Sigmoid colon (tissue), 7 donors: ENCODE measurements around the gene ATP2B3. TPM values are rescaled to one million over a fixed set of nuclear protein-coding genes. Genes with fewer than 3 reads are reported as not detected.

ENCODE experiments used
- DNase-seq: peaks from one replicate; pipeline ENCODE4 v3.0.0-alpha.2; 2019
- H3K27ac ChIP-seq, 4 donors: fragments of 200-600 bp; sonication (generic); one replicate each; pipeline ENCODE4 v1.5.1; 2016 to 2019; ENCODE audit warnings: mild to moderate bottlenecking in 1 of 4
- H3K27me3 ChIP-seq, 3 donors: fragments of 200-600 bp; sonication (generic); one replicate each; pipeline ENCODE4 v1.5.1; 2019; ENCODE audit warnings: mild to moderate bottlenecking in 1 of 3
- H3K36me3 ChIP-seq, 4 donors: fragments of 200-600 bp; sonication (generic); one replicate each; pipeline ENCODE4 v1.5.1; 2016 to 2019
- H3K4me1 ChIP-seq, 4 donors: fragments of 200-600 bp; sonication (generic); one replicate each; pipeline ENCODE4 v1.5.1; 2017 to 2019
- H3K4me3 ChIP-seq, 4 donors: fragments of 200-600 bp; sonication (generic); one replicate each; pipeline ENCODE4 v1.5.1; 2017 to 2019; ENCODE audit warnings: mild to moderate bottlenecking in 2 of 4, moderate library complexity in 1 of 4
- H3K9me3 ChIP-seq, 4 donors: fragments of 200-600 bp in 3 of 4; sonication (generic) in 3 of 4; one replicate each; pipeline versions ENCODE4 v1.5.1 to v1.6.1; 2013 to 2019
- CTCF ChIP-seq, 4 experiments: fragments of 450-650 bp in 3 of 4; fragments of 200-600 bp in 1 of 4; IDR thresholded peaks; one replicate each; pipeline ENCODE4 v1.5.1; 2016 to 2019; ENCODE audit warnings: antibody characterized with exemption in 4 of 4, mild to moderate bottlenecking in 3 of 4, moderate library complexity in 2 of 4
- EP300 ChIP-seq, 4 donors: sonication (generic); formaldehyde crosslinking; IDR thresholded peaks; one replicate each; pipeline ENCODE4 v1.6.1; 2017; ENCODE audit warnings: antibody characterized with exemption in 4 of 4
- POLR2A ChIP-seq, 2 donors: fragments of 450-650 bp; IDR thresholded peaks; one replicate each; pipeline ENCODE4 v1.6.1; 2016; ENCODE audit warnings: antibody characterized with exemption in 2 of 2, mild to moderate bottlenecking in 2 of 2, moderate library complexity in 2 of 2
- POLR2AphosphoS5 ChIP-seq, 4 donors: sonication (generic); formaldehyde crosslinking; IDR thresholded peaks; one replicate each; pipeline ENCODE4 v1.6.1; 2017; ENCODE audit warnings: antibody characterized with exemption in 4 of 4
- WGBS, 2 donors: extraction: QIAGEN DNeasy Blood & Tissue Kit; methylation state at CpG; one replicate each; pipeline ENCODE4 v1.1.7; 2013; 5-methylcytosine and 5-hydroxymethylcytosine counted together
- intact Hi-C: fragments of 100-400 bp; cut with DNase I; formaldehyde crosslinking; loops from one replicate; pipeline ENCODE4 v1.15.1; 2023
- polyA plus RNA-seq, 3 donors: library from polyadenylated mRNA; stranded (reverse); fragments of 200-250 nt; gene quantifications; one replicate each; pipeline ENCODE4 v1.2.3, GENCODE V29; 2013
- total RNA-seq, 4 donors: library from RNA; depleted of rRNA; stranded (reverse); fragments of >200 nt; gene quantifications; one replicate each; pipeline ENCODE4 v1.1.0, GENCODE V29; 2016
- donor health status: healthy with polysubstance abuse.
- donor health status: Bipolar disorder and iron deficiency.
- donor health status: healthy.

ATP2B3 gene
- total and polyA plus RNA-seq, 7 donors: under 0.01 to 0.95 (median 0.26) TPM; not detected in 2

GRCh38 chrX:153592966-153593688 is 75.7 kb downstream of the ATP2B3 start:
- DNase-seq: no peak
- peaks cover 0 to 41% (median 6%) of the 10 kb centered on the region in 4 donors for H3K36me3 ChIP-seq
- 92 to 94% methylated on average over 12 of the region's 12 CpGs for WGBS, 2 donors
- H3K4me1 ChIP-seq: peaks cover 0 to 6% (median 3%) of the 10 kb centered on the region in 4 donors
- TF ChIP-seq EP300 (IDR thresholded peaks at IDR 0.05): no peak
- no peak for TF ChIP-seq POLR2AphosphoS5 (IDR thresholded peaks at IDR 0.05)
- no peak for TF ChIP-seq CTCF (IDR thresholded peaks at IDR 0.05)
- TF ChIP-seq POLR2A (IDR thresholded peaks at IDR 0.05): no peak
- intact Hi-C loops: no loop called here
- H3K27me3 ChIP-seq: no peaks in the 10 kb centered on the region
- H3K9me3 ChIP-seq: no peaks in the 10 kb centered on the region
- no peak overlapping the region for H3K27ac ChIP-seq
- no peak overlapping the region for H3K4me3 ChIP-seq

GRCh38 chrX:153593811-153594500 is 76.5 kb downstream of the ATP2B3 start:
- no peaks in the 10 kb centered on the region for H3K9me3 ChIP-seq
- H3K27me3 ChIP-seq: no peaks in the 10 kb centered on the region
- no peak for DNase-seq
- intact Hi-C loops: no loop called here
- H3K27ac ChIP-seq: no peak overlapping the region
- peaks cover 0 to 8% (median 4%) of the 10 kb centered on the region in 4 donors for H3K4me1 ChIP-seq
- WGBS, 2 donors: 92% methylated on average over 22 of the region's 22 CpGs
- no peak overlapping the region for H3K4me3 ChIP-seq
- TF ChIP-seq POLR2AphosphoS5 (IDR thresholded peaks at IDR 0.05) (no peak), POLR2A (IDR thresholded peaks at IDR 0.05) (no peak), EP300 (IDR thresholded peaks at IDR 0.05) (no peak), CTCF (IDR thresholded peaks at IDR 0.05) (no peak)
- H3K36me3 ChIP-seq: peaks cover 0 to 37% (median 4%) of the 10 kb centered on the region in 4 donors

GRCh38 chrX:153595387-153595786 is 77.9 kb downstream of the ATP2B3 start:
- WGBS, 2 donors: 55 to 84% methylated on average over 11 of the region's 11 CpGs
- peaks cover 0 to 15% (median 11%) of the 10 kb centered on the region in 4 donors for H3K4me1 ChIP-seq
- peaks cover 0 to 35% (median 4%) of the 10 kb centered on the region in 4 donors for H3K36me3 ChIP-seq
- H3K4me3 ChIP-seq: no peak overlapping the region
- no peaks in the 10 kb centered on the region for H3K9me3 ChIP-seq
- TF ChIP-seq EP300 (IDR thresholded peaks at IDR 0.05): no peak
- no peaks in the 10 kb centered on the region for H3K27me3 ChIP-seq
- DNase-seq: peak; percentile 28
- intact Hi-C loops: loop anchor here (5.0 kb wide), 1 partner anchor 52 kb away; the partner anchor contains the start of gene DUSP9
- H3K27ac ChIP-seq: no peak overlapping the region

- Histone ChIP-seq H3K36me3 (peaks cover 0 to 32% (median 4%) of the 10 kb centered on the region in 4 donors), H3K4me3 (no peak overlapping the region), H3K9me3 (no peaks in the 10 kb centered on the region), H3K27ac (no peak overlapping the region), H3K27me3 (no peaks in the 10 kb centered on the region), H3K4me1 (peaks cover 0 to 22% (median 14%) of the 10 kb centered on the region in 4 donors)
- intact Hi-C loops: loop anchor here (5.0 kb wide), 1 partner anchor 51 kb away; the partner anchor contains the start of gene DUSP9
- WGBS, 2 donors: 72 to 85% methylated on average over 21 of the region's 21 CpGs
- DNase-seq: peak; percentile 55
- TF ChIP-seq EP300 (IDR thresholded peaks at IDR 0.05) (no peak), CTCF (IDR thresholded peaks at IDR 0.05) (no peak), POLR2A (IDR thresholded peaks at IDR 0.05) (no peak), POLR2AphosphoS5 (IDR thresholded peaks at IDR 0.05) (no peak)
These were observed 78.7 kb downstream of the ATP2B3 start for GRCh38 chrX:153595859-153596857.
